GM18508 (cell line): ENCODE results near the gene TMTC4.
"Not testable (repeated sequence)": the region's sequence is repeated elsewhere in the genome, so short reads cannot be mapped to it uniquely, and the experiment has no call there.

ENCODE experiments used
- ATAC-seq: cut with Tn5 transposase; IDR thresholded peaks from one replicate; pipeline ENCODE4 v1.9.1; 2021; ENCODE audit warnings: moderate number of reproducible peaks; ENCODE audit not compliant: insufficient read depth, unreplicated experiment

The TMTC4 gene

GRCh38 chr13:100674572-100674871 lies at the start of gene TMTC4:
TMTC4 (minus strand) TSS chr13:100674795; CDS start chr13:100670362, 4,433 bp downstream.
- ATAC-seq = peak; percentile 19

- ATAC-seq = no peak
Observed at GRCh38 chr13:100722517-100722916, 47.9 kb upstream of the TMTC4 start.

GRCh38 chr13:100721885-100722512 lies 47.4 kb upstream of the TMTC4 start:
- no peak for ATAC-seq

- ATAC-seq = no peak
Observed at GRCh38 chr13:100715604-100716003, 41.0 kb upstream of the TMTC4 start.

GRCh38 chr13:100714478-100714877 lies 39.9 kb upstream of the TMTC4 start:
- ATAC-seq = no peak

GRCh38 chr13:100710176-100710575 lies 35.6 kb upstream of the TMTC4 start:
- ATAC-seq = no peak

GRCh38 chr13:100707818-100708740 lies 33.5 kb upstream of the TMTC4 start:
- no peak for ATAC-seq

- ATAC-seq = not testable (repeated sequence)
Observed at GRCh38 chr13:100698331-100698730, 23.7 kb upstream of the TMTC4 start.

GRCh38 chr13:100695509-100695773 lies 20.8 kb upstream of the TMTC4 start:
- ATAC-seq = no peak

GRCh38 chr13:100694722-100695508 lies 20.3 kb upstream of the TMTC4 start:
- ATAC-seq = no peak

- no peak for ATAC-seq
Observed at GRCh38 chr13:100689191-100689590, 14.6 kb upstream of the TMTC4 start.

- ATAC-seq = no peak
Observed at GRCh38 chr13:100680131-100680530, 5.5 kb upstream of the TMTC4 start.

GRCh38 chr13:100677128-100677527 lies 2.5 kb upstream of the TMTC4 start:
- ATAC-seq = not testable (repeated sequence)

- no peak for ATAC-seq
Observed at GRCh38 chr13:100675661-100676129, 1.1 kb upstream of the TMTC4 start.

- peak; percentile 93 for ATAC-seq
Observed at GRCh38 chr13:100674872-100675660, 471 bp upstream of the TMTC4 start.

GRCh38 chr13:100673713-100674571 lies 653 bp downstream of the TMTC4 start:
- ATAC-seq = peak; percentile 1

GRCh38 chr13:100673376-100673712 lies 1.3 kb downstream of the TMTC4 start:
- no peak for ATAC-seq

- no peak for ATAC-seq
Observed at GRCh38 chr13:100671389-100672182, 3.0 kb downstream of the TMTC4 start.

GRCh38 chr13:100668408-100668807 lies 6.2 kb downstream of the TMTC4 start:
- no peak for ATAC-seq
